NOMO-1 treated with DMSO at 0.1 percent for 48 hours (cell line): ENCODE measurements around the gene HSD11B1.

Source experiments
- DNase-seq: peaks from one replicate; lab custom pipeline; 2025; ENCODE audit not compliant: unreplicated experiment; lab: John Stamatoyannopoulos, UW

HSD11B1 gene

DNA sequence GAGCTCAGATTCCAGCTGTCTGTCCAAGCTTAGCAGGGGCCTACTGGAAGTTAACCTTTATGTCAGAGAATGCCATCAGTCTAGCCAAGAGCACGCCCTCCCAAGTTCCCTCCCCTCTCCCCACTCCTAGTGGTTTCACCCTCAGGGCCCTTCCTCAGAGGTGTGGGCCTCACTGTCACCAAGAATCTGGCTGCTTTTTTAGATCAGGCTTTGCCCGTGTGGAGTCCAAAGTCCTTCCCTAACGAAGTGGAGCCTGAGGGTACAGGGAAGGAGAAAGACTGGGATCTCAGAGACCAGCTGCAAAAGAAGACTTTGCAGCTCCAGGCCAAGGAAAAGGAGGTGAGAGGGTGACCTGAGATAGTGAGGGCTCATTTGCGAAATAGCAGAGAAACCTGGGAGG, 75.6 kb downstream of the HSD11B1 start:
- no peak for DNase-seq

DNA sequence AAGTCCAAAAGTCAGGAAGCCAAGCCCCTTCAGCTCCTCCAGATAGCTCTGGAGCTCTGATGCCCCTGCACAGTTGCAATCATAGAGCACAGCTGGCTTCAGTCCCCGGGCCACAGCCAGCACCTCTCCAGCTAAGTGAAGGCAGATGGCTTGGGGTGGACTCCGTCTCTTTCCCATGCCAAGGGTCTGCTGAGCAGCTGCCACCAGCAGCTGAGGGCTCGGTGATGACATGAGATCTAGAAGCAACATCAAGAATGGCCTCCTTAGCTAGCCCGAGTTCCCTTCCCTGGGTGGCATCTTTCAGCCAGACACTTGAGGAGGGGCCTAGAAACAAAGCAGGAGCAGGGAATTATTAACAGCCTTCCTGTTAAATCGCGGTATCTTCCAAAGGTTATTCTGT, 78.7 kb downstream of the HSD11B1 start:
- no peak for DNase-seq
